ENCODE measurements around the gene ICA1.

Gene ICA1

DNA sequence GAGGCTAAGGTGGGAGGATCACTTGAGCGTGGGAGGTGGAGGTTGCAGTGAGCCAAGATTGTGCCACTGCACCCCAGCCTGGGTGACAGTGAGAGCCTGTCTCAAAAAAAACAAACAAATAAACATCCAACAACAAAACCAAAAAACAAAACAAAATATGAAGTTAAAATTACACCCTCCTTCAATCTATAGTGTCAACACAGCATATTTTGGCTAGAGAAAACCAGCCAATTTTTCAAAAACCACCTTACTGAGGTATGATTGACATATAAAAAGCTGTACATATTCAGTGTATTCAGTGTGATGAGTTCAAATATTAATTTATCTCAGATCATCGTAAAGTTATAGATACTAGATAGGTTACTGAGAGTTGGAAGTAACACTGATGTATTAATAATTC lies 102.4 kb downstream of the ICA1 start:
- Histone ChIP-seq H3K9ac (ENCODE audit: low read length) (no peak overlapping the region), H3K27ac (ENCODE audit: low read depth, low read length) (no peak overlapping the region), H3K36me3 (ENCODE audit: control insufficient read depth, insufficient read depth, low read length) (no peaks in the 10 kb centered on the region), H3K4me1 (ENCODE audit: control insufficient read depth, insufficient read depth, low read length) (peaks cover 7% of the 10 kb centered on the region; the same call in 1 of the 2 replicates), H3K4me3 (ENCODE audit: low read depth, low read length) (no peak overlapping the region), H3K9me3 (ENCODE audit: control insufficient read depth, insufficient read depth, low read depth, low read length) (no peaks in the 10 kb centered on the region), H3K27me3 (ENCODE audit: control insufficient read depth, insufficient read depth, low read length) (no peaks in the 10 kb centered on the region)

DNA sequence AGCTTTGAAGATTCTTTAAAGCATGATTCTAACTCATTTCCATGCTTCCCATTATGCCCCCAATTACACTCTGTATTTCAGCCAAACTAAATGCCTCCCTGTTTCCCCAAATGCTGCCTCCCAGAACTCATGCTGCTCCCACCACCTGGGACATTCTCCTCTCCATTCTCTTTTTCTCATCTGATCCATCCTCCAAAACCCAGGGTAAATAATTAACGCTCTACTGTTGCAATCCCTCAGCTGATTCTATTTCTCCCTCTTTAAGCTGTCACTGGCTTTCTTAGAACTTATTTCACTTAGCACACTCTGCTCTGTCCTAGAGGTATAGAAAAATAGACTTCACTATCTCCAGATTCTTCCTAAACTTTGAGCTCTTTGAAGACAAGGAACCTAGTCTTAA lies 104.7 kb downstream of the ICA1 start:
- no peak overlapping the region for H3K4me3 ChIP-seq (ENCODE audit: low read depth, low read length)

DNA sequence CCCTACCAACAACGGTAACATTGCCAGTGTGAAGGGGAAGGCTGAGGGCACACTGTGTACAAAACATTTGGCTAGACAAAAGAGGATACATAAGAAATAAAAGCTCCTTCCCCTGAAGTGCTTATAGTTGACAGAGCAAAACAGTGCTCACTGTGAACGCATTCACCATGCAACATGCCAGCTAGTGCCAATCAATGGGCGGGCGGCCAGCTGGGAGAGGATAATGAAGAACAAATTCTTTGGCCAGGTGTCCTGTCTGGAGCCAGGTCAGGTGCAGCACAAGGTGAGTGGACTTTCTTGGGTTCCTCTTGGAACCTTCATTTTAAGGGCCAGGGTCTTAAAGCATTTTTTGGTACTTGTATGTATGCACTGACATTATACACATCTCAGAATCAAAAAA lies 106.1 kb downstream of the ICA1 start:
- Histone ChIP-seq H3K4me1 (ENCODE audit: control insufficient read depth, insufficient read depth, low read length) (no peaks in the 10 kb centered on the region; the same call in 1 of the 2 replicates), H3K36me3 (ENCODE audit: control insufficient read depth, insufficient read depth, low read length) (no peaks in the 10 kb centered on the region), H3K27me3 (ENCODE audit: control insufficient read depth, insufficient read depth, low read length) (no peaks in the 10 kb centered on the region), H3K9me3 (ENCODE audit: control insufficient read depth, insufficient read depth, low read depth, low read length) (no peaks in the 10 kb centered on the region), H3K27ac (ENCODE audit: low read depth, low read length) (no peak overlapping the region), H3K4me3 (ENCODE audit: low read depth, low read length) (no peak overlapping the region), H3K9ac (ENCODE audit: low read length) (no peak overlapping the region)

More for the DNA sequence above, 104.7 kb downstream of the ICA1 start:
- Histone ChIP-seq H3K9me3 (ENCODE audit: control insufficient read depth, insufficient read depth, low read depth, low read length) (no peaks in the 10 kb centered on the region), H3K9ac (ENCODE audit: low read length) (no peak overlapping the region), H3K36me3 (ENCODE audit: control insufficient read depth, insufficient read depth, low read length) (no peaks in the 10 kb centered on the region), H3K4me1 (ENCODE audit: control insufficient read depth, insufficient read depth, low read length) (peaks cover 7% of the 10 kb centered on the region; the same call in 1 of the 2 replicates), H3K27me3 (ENCODE audit: control insufficient read depth, insufficient read depth, low read length) (no peaks in the 10 kb centered on the region), H3K27ac (ENCODE audit: low read depth, low read length) (no peak overlapping the region)

DNA sequence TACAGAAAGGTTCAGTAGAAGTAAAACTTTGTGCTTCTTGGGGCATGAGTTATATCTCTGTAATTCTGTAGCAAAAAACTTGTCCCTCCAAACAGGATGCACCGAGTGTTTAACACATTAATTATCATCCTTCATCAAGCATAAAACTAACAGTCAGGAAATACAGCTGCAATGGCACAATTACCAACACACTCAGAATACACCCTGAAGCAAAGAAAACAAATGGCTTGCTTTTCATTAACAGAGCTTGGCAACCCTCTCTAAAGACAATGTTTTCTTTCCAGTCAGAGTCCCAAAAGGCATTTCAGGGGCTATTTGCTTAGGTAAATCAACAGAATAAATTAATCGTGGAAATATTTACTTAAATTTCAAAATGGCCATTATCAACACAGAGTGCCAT lies 107.7 kb downstream of the ICA1 start:
- Histone ChIP-seq H3K9me3 (ENCODE audit: control insufficient read depth, insufficient read depth, low read depth, low read length) (no peaks in the 10 kb centered on the region), H3K9ac (ENCODE audit: low read length) (no peak overlapping the region), H3K27me3 (ENCODE audit: control insufficient read depth, insufficient read depth, low read length) (no peaks in the 10 kb centered on the region), H3K27ac (ENCODE audit: low read depth, low read length) (no peak overlapping the region), H3K36me3 (ENCODE audit: control insufficient read depth, insufficient read depth, low read length) (no peaks in the 10 kb centered on the region), H3K4me3 (ENCODE audit: low read depth, low read length) (no peak overlapping the region), H3K4me1 (ENCODE audit: control insufficient read depth, insufficient read depth, low read length) (peaks cover 4% of the 10 kb centered on the region; the same call in 1 of the 2 replicates)

DNA sequence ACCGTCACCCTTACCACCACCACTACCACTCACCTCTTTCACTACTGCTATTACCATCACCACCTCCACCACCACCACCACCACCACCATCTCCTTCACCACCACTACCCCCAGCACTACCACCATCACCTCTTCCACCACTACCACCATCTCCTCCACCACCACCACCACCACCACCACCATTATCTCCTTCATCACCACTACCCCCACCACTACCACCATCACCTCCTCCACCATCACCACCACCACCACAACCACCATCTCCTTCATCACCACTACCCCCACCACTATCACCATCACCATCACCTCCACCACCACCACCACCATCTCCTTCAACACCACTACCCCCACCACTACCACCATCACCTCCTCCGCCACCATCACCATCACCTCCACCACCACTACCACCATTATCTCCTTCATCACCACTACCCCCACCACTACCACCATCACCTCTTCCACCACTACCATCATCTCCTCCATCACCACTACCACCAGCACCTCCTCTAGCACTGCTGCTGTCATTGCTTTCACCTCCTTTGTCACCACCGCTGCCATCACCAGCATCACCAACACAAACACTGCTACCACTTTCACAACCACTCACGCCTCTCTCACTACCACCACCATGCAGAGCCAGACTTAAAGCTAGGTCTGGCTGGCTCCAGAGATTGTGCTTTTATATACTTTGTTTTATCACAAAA lies 109.3 kb downstream of the ICA1 start:
- Histone ChIP-seq H3K36me3 (ENCODE audit: control insufficient read depth, insufficient read depth, low read length) (no peaks in the 10 kb centered on the region), H3K9me3 (ENCODE audit: control insufficient read depth, insufficient read depth, low read depth, low read length) (no peaks in the 10 kb centered on the region), H3K4me3 (ENCODE audit: low read depth, low read length) (no peak overlapping the region), H3K9ac (ENCODE audit: low read length) (no peak overlapping the region), H3K27me3 (ENCODE audit: control insufficient read depth, insufficient read depth, low read length) (no peaks in the 10 kb centered on the region), H3K4me1 (ENCODE audit: control insufficient read depth, insufficient read depth, low read length) (peaks cover 8% of the 10 kb centered on the region; the same call in 1 of the 2 replicates), H3K27ac (ENCODE audit: low read depth, low read length) (no peak overlapping the region)

DNA sequence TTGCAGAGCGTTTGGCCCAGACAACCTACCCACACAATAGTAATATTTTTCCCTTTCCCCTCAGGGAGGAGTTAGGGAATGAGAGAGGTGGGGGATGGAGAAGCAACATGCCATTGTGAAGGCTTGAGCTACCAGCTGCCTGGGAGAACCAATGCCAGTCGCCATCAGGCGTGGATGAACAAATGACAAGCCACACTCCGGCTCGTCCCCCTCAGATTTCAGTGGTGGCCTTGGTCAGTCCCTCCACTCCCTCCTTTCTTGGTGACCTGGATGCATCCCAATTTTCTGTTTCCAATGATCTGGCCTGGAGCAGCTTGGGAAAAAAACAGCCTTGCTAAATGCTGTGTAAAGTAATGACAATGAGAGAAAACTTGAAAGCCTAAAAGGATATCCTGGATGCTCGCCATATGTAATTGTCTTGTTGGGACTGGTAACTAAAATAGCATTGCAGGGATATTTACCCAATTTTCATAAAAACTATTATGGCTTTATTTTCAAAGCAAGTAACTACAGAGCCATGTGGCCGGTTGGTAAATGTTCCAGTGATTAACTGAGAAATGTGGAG lies 110.7 kb downstream of the ICA1 start:
- no peak overlapping the region for H3K4me3 ChIP-seq (ENCODE audit: low read depth, low read length)
- H3K36me3 ChIP-seq (ENCODE audit: control insufficient read depth, insufficient read depth, low read length): no peaks in the 10 kb centered on the region
- H3K27me3 ChIP-seq (ENCODE audit: control insufficient read depth, insufficient read depth, low read length): no peaks in the 10 kb centered on the region
- H3K4me1 ChIP-seq (ENCODE audit: control insufficient read depth, insufficient read depth, low read length): peaks cover 20% of the 10 kb centered on the region
- no peaks in the 10 kb centered on the region for H3K9me3 ChIP-seq (ENCODE audit: control insufficient read depth, insufficient read depth, low read depth, low read length)
- H3K27ac ChIP-seq (ENCODE audit: low read depth, low read length): no peak overlapping the region
- no peak overlapping the region for H3K9ac ChIP-seq (ENCODE audit: low read length)

DNA sequence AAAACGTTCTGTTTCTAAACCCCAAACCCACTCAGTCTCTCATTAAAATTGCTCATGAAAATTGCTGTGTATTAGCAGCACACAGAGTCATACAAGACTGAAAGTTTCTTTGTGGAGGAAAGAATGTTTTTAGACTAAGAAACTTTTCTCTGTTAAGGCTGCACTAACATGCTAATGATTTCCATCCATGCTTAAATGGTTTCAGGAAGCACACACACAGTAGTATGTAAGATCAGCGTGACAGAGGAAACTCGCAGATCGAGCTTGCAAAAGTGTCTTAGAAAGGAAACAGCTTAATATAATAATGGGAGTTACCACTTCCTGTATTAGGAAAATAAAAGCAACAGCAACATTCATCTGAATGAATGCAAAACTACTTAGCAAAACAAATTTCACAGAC lies 112.7 kb downstream of the ICA1 start:
- no peak overlapping the region for H3K9ac ChIP-seq (ENCODE audit: low read length)
- no peaks in the 10 kb centered on the region for H3K27me3 ChIP-seq (ENCODE audit: control insufficient read depth, insufficient read depth, low read length)
- H3K36me3 ChIP-seq (ENCODE audit: control insufficient read depth, insufficient read depth, low read length): no peaks in the 10 kb centered on the region
- peaks cover 20% of the 10 kb centered on the region for H3K4me1 ChIP-seq (ENCODE audit: control insufficient read depth, insufficient read depth, low read length)
- H3K27ac ChIP-seq (ENCODE audit: low read depth, low read length): no peak overlapping the region
- no peaks in the 10 kb centered on the region for H3K9me3 ChIP-seq (ENCODE audit: control insufficient read depth, insufficient read depth, low read depth, low read length)
- H3K4me3 ChIP-seq (ENCODE audit: low read depth, low read length): no peak overlapping the region

DNA sequence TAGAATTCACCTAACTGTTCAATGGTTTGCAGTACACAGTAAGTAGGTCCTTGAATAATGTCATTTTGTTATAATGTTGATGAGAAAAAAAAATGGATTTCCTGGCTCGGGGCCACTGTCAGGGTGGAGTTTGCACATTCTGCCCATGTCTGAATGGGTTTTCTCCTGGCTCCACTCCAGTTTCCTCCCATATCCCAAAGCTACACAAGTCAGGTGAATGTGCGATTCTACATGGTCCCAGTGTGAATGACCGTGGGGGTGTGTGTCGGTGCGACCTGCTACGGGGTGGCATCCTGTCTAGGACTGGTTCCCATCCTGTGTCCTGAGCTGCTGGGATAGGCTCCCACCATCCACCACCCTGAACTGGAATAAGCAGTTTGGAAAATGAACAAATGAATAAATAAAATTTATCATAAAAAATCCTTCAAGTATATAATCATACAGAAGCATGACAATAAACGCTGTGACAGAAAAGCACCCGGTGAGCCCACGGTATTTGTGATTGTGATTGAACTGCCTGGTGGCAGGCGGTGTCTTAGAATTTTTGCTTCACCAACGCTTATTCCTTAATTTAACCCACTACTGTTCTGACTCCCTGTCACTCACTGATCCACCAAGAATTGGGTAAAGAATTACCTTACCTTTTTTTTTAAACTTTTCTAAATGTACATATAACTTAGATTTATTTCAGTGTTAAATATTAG lies 114.1 kb downstream of the ICA1 start:
- Histone ChIP-seq H3K27me3 (ENCODE audit: control insufficient read depth, insufficient read depth, low read length) (no peaks in the 10 kb centered on the region), H3K4me1 (ENCODE audit: control insufficient read depth, insufficient read depth, low read length) (peaks cover 28% of the 10 kb centered on the region), H3K4me3 (ENCODE audit: low read depth, low read length) (no peak overlapping the region), H3K27ac (ENCODE audit: low read depth, low read length) (no peak overlapping the region), H3K36me3 (ENCODE audit: control insufficient read depth, insufficient read depth, low read length) (no peaks in the 10 kb centered on the region), H3K9ac (ENCODE audit: low read length) (no peak overlapping the region), H3K9me3 (ENCODE audit: control insufficient read depth, insufficient read depth, low read depth, low read length) (no peaks in the 10 kb centered on the region)

DNA sequence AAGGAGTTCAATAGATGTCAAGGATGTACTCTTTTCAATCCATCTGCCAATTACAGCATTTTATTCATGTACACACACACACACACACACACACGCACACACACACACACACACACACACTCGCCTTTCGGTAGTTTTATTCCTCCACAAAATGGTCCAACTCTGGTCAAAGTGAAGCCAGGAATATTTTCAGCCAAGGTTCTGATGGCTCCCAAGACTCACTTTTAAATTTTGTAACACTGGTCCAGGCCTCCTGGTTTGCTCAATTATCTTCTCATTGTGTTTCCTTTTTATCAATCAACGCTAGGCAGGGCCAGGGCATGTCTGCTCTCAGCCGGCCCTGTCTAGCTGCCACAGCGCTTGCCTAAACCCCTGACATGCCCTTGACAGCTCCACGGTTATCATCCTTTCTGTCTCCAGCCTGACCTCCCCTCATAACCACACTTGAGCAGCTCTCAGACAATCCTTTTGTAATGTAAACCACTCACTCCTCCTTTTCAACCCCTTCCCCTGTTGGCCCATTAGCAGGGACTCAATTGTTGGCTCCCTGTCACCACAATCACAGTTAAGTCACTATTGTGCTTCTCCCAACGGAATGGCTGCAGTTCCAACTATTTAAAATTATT lies 115.1 kb downstream of the ICA1 start:
- Histone ChIP-seq H3K27me3 (ENCODE audit: control insufficient read depth, insufficient read depth, low read length) (no peaks in the 10 kb centered on the region), H3K4me3 (ENCODE audit: low read depth, low read length) (no peak overlapping the region), H3K27ac (ENCODE audit: low read depth, low read length) (no peak overlapping the region), H3K9ac (ENCODE audit: low read length) (no peak overlapping the region), H3K4me1 (ENCODE audit: control insufficient read depth, insufficient read depth, low read length) (peaks cover 28% of the 10 kb centered on the region), H3K36me3 (ENCODE audit: control insufficient read depth, insufficient read depth, low read length) (no peaks in the 10 kb centered on the region), H3K9me3 (ENCODE audit: control insufficient read depth, insufficient read depth, low read depth, low read length) (no peaks in the 10 kb centered on the region)

DNA sequence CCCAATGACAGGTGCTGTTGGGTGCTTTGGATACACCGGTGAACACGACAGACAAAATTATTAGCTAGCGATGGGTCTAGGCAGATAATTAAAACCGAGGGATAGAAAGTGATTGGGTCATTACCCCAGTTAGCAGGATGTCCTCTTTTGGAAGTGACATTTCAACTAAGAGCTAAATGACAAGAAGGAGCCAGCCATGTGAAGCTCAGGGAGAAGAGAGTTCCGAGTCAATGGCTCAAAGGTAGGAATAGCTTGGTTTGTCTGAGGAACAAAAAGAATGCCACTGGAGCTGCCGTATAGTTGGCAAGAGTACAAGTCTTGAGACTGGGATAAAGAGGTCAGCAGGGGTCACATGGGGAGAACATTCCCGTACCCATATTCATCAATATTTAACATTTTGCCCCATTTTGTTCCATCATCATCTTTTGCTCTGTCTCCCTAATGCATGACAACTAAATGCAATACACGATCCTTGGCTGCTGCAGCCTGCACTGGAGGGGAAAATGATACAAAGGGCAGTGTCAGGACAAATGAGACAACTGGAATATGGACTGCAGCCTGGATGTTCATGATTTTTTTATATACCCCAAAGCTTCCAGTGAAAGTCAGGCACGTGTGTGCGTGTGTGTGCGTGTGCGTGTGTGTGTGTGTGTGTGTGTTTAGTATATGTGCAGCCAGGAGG lies 115.7 kb downstream of the ICA1 start:
- Histone ChIP-seq H3K4me1 (ENCODE audit: control insufficient read depth, insufficient read depth, low read length) (peaks cover 28% of the 10 kb centered on the region), H3K9me3 (ENCODE audit: control insufficient read depth, insufficient read depth, low read depth, low read length) (no peaks in the 10 kb centered on the region), H3K27me3 (ENCODE audit: control insufficient read depth, insufficient read depth, low read length) (no peaks in the 10 kb centered on the region), H3K9ac (ENCODE audit: low read length) (no peak overlapping the region), H3K4me3 (ENCODE audit: low read depth, low read length) (no peak overlapping the region), H3K36me3 (ENCODE audit: control insufficient read depth, insufficient read depth, low read length) (no peaks in the 10 kb centered on the region), H3K27ac (ENCODE audit: low read depth, low read length) (no peak overlapping the region)
